COLO668 (cell line): ENCODE data around the gene TSHZ2.
"Not testable (repeated sequence)": the region's sequence is repeated elsewhere in the genome, so short reads cannot be mapped to it uniquely, and the experiment has no call there.

Experiments used
- DNase-seq: peaks from one replicate; lab custom pipeline; 2025; ENCODE audit not compliant: unreplicated experiment; lab: John Stamatoyannopoulos, UW

Gene TSHZ2

GRCh38 chr20:53428588-53428987 lies 456.4 kb downstream of the TSHZ2 start:
- no peak for DNase-seq

- no peak for DNase-seq
Observed at GRCh38 chr20:53428996-53429395, 456.8 kb downstream of the TSHZ2 start.

DNA sequence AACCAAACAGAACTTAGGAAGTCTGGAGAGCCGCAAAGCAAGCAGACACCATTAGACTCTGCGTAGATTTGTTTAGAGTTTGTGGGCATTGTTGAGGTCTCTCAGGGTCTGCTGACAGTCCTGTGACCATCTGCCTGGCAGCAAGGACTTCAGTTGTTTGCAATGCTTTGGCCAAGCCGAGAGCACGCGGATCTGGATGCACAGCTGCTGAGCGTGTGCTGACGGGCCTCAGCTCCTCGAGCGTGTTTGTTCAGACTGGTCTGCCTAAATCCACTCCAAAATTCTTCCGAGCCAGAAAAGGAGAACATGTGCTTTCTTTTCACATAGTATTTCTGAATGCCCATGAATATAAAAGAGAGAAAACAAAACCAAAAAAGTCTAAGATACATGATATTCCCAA lies 462.5 kb downstream of the TSHZ2 start:
- peak; percentile 12 for DNase-seq

DNA sequence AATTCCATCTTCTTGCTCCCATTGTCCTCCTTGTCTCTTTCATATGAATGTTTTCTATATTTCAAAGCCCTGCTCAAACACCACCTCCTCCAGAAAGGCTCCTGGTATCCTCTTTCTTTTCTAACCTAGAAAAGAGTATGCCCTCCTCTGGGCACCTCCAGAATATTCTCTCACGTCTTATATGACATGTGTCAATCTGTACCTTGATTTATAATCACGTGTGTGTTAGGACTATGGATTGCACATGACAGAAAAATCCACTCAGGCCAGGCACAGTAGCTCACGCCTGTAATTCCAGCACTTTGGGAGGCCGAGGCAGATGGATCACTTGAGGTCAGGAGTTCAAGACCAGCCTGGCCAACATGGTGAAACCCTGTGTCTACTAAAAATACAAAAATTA lies 464.8 kb downstream of the TSHZ2 start:
- not testable (repeated sequence) for DNase-seq

GRCh38 chr20:53438368-53438767 lies 466.2 kb downstream of the TSHZ2 start:
- DNase-seq, result no peak

- no peak for DNase-seq
Observed at GRCh38 chr20:53439046-53439445, 466.9 kb downstream of the TSHZ2 start.

DNA sequence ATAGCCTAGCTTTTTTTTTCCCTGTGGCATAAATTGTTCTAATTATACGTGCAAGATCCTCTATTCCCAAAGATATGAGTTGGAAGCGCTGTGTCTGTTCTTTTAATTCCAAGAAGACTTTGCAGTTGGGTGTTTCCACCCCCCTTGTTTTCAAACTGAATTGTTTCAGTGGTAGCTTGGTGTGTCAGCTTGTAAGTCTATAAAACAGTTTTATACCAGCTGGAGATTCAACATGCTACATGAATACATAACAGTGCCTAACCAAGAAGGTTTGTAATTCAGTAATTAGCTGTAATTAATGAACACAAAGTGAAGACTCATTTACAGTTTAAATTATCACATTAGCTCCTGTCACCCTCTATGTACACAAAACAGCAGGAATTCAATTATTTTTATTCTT lies 467.5 kb downstream of the TSHZ2 start:
- DNase-seq, result no peak

DNA sequence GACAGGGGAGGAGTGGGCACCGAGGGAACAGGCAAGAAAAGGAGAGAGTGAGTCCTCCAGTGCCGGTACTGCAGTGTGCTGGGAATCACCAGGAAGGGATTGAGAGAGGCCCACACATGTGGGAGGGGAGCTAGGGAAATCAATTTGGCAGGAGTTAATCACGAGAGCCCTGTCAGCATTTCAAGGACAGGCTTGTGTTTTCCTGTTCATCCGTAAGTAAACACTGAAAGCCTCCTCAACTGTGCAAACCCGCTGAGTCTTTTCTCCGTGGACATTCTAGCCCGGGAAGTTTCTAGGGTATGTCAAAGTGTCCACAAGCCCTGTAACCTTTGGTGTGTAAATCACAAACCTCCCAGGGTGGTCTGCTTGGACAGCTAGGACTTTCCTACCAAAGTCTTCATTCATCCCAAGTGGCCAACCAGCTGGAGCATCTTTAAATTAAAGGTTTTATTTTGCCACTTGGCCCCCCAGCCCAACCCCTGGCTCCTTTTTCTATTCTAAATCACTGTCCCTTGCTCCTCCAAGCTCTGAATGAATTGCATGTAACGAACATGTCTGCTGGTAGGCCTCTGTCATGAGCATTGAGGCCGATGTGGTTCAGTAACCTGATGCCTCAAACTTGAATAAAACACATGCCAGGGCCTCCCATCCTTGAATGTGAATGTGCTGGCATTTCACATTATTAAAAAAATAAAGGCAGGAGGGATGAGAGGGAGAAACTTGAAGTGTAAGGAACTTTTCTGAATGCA lies 472.4 kb downstream of the TSHZ2 start:
- no peak for DNase-seq

GRCh38 chr20:53445321-53445731 lies 473.2 kb downstream of the TSHZ2 start:
- no peak for DNase-seq

DNA sequence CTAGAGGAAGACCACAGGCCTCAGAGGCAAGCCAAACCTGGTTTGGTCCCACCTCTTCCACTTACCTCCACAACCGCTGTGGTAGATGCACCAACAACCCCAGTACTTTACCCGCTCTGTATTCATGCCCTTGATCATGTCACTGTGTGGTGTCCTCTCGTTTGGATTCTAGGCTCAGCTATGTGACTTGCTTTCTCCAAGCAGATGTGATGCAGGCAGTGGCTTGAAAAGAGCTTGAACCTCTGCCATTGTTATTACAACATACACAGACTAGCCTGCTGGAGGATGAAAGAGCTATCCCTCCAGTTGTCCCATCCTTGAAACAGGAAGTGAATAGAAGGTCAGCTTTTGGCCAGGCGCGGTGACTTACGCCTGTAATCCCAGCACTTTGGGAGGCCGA lies 473.8 kb downstream of the TSHZ2 start:
- no peak for DNase-seq

GRCh38 chr20:53447316-53447715 lies 475.2 kb downstream of the TSHZ2 start:
- DNase-seq, result no peak

DNA sequence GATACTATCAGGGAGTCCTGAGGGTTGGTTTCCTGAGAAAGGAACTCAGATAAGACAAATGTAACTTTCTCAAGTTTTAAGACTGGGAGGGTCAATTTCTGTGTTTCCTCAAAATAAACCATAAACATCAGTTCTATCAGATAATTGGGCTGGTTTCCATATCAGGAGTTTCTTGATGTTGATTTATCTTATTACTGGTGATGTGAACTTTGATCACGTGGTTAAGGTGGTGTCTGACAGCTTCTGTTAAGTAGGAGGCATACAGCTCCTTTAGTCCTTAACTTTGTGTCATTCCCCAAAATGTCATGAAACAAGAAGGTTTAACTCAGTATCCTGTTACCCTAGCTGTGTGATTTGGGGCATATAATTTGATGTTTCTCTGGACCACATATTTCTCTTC lies 476.3 kb downstream of the TSHZ2 start:
- no peak for DNase-seq

GRCh38 chr20:53448875-53449274 lies 476.7 kb downstream of the TSHZ2 start:
- DNase-seq, result no peak

DNA sequence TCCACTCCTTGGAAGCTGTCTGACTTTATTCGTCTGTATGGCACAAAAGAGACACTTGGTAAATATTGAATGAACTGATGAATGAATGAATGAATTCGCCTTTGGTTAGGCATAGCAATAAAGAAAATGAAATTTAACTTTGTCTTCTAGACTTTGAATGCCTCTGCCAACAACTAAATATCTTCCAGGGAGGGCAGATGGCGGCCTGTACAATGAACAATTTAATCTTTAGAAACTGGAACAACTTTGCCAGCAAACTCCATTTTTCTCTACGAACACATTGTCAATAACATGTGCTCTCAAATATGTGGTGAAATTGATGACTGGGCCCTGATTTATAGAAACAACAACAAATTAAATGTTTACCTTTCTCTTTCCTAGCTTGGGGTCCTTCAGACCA lies 480.9 kb downstream of the TSHZ2 start:
- DNase-seq, result no peak

- DNase-seq, result no peak
Observed at GRCh38 chr20:53454675-53455276, 482.6 kb downstream of the TSHZ2 start.

- DNase-seq, result no peak
Observed at GRCh38 chr20:53463101-53463972, 491.2 kb downstream of the TSHZ2 start.

DNA sequence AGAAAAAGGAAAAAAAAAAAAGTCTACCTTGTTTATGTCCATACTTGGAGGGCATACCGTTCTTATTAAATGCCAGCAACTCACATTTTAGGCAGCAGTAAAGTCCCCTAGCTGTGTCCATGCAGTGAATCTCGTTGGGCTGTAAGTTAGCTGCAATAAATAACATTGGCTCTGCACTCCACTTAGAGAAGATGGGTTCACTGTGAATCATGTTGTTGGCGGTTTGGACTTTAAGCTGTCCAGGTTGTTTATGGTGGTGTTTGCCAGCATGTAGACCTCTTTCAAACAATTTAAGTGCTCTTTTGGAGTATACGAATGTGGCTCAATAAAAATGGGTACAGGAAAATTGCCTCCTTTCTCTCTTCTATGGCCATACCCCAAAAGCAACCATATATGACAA lies 494.1 kb downstream of the TSHZ2 start:
- no peak for DNase-seq

DNA sequence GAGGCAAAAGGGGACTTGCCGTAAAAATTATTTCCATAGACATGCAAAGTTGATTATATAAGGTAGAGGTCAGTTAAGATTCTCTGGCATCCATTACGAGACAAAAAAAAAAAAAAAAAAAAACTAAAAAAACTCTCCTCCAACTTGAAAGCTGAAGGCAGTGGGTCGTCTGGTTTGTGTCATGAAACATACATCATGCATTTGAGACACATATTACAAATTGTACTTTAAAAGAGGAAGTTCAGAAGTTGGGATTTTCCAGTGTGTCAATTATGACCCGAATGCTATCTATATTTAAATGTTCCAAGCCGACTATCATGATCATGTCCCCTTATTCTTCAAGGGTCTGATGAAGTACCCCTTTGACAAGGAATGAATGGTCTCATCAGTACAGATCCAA lies 496.4 kb downstream of the TSHZ2 start:
- no peak for DNase-seq

DNA sequence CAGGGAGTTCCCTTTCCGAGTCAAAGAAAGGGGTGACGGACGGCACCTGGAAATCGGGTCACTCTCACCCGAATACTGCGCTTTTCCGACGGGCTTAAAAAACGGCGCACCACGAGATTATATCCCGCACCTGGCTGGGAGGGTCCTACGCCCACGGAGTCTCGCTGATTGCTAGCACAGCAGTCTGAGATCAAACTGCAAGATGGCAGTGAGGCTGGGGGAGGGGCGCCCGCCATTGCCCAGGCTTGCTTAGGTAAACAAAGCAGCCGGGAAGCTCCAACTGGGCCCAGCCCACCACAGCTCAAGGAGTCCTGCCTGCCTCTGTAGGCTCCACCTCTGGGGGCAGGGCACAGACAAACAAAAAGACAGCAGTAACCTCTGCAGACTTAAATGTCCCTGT lies 500.7 kb downstream of the TSHZ2 start:
- DNase-seq, result not testable (repeated sequence)

DNA sequence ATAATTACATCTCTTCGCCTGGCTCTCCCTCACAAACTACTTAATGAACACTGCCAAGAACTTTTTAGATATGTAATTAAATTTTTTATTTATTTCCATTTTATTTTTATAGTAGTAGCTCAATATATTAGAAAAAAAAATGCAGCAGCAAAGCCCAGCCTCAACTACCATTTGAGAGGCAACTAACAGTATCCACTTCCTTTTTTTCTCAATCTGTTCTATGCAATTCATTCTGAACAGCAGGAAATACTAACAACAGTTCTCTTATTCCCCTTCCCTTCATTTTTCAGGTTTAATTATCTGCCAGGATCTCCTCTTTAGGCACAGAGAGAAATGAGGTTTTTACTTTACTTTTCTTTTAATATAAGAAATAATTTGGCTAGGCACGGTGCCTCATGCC lies 508.8 kb downstream of the TSHZ2 start:
- DNase-seq, result no peak

DNA sequence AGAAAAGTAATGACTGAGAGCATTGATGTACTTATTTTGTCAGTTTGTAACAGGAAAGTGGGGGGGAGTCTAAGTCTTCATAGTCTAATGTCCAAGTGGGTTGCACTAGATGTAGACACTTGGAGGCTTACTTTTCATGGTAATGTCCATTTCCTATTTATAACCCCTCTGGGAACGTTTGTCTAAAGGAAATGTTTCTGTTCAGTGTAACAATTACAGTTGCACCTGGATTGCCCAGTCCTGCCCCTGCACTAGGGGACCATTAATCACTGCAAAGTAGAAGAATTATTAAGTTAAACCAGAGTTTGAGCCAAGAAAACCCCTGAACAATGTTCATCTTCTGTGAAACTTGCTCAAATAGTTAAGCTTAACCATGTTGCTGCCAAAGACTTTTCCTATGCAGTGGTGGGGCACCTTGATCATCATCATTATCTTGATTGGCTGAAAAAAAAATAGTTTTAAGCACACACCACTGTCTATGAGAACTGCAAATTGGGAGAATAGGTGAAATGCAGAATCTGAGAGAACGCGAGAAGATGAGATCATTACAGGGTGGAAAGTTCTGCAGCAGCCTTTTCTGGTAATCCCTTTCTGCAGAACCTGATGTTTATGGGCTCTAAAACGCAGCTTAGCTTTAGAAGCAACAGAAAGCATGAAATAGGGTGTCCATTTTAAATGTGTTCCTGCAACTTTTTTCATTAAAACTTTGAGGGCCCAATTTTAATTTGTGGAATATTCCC lies 515.5 kb downstream of the TSHZ2 start:
- DNase-seq, result no peak
